HEK293 (cell line): Measurements from ENCODE around the gene MIER3.

Experiments
- CTCF ChIA-PET: fragments of 350-600 bp; formaldehyde crosslinking; extraction: SDS; loops from one replicate; lab custom pipeline; 2021; ENCODE audit warnings: antibody characterized with exemption; lab: Yijun Ruan, JAX
- POLR2A ChIA-PET: fragments of 300-600 bp; formaldehyde crosslinking; extraction: SDS; loops from one replicate; lab custom pipeline; 2020; ENCODE audit warnings: antibody characterized with exemption, inconsistent platforms; lab: Yijun Ruan, JAX
- H3K27ac ChIP-seq: fragments of 200-500 bp; sonication (Bioruptor generic); 2 replicates; pipeline ENCODE4 v1.5.1; 2014; ENCODE audit warnings: low read depth, low read length, control low read depth, inconsistent platforms; ENCODE audit errors: extremely low read depth
- H3K36me3 ChIP-seq, 2 experiments: fragments of 200-500 bp in 1 of 2; sonication (Bioruptor generic) in 1 of 2; 1 replicate in 1 of 2; 2 replicates in 1 of 2; pipeline ENCODE4 v1.5.1; 2014 to 2017; ENCODE audit warnings: inconsistent platforms in 2 of 2, low read length in 2 of 2; ENCODE audit not compliant: control insufficient read depth in 2 of 2, insufficient read depth in 1 of 2
- H3K4me1 ChIP-seq: fragments of 200-500 bp; sonication (Bioruptor generic); 2 replicates; pipeline ENCODE4 v1.5.1; 2014; ENCODE audit warnings: mild to moderate bottlenecking, low read length, inconsistent platforms; ENCODE audit not compliant: control insufficient read depth, insufficient read depth
- H3K4me3 ChIP-seq: 2 replicates; pipeline ENCODE4 v1.5.1; 2011; ENCODE audit warnings: low read depth, mild to moderate bottlenecking, control low read depth, low read length, moderate library complexity
- H3K9me3 ChIP-seq: fragments of 200-500 bp; sonication (Bioruptor generic); 2 replicates; pipeline ENCODE4 v1.5.1; 2014; ENCODE audit warnings: low read depth, low read length, inconsistent platforms; ENCODE audit not compliant: control insufficient read depth, insufficient read depth
- HOXD13 ChIP-seq: sonication (generic); formaldehyde crosslinking; IDR thresholded peaks from 2 replicates; pipeline ENCODE4 v1.8.0; 2022; ENCODE audit warnings: missing genetic modification reagents, borderline replicate concordance
- KLF17 ChIP-seq: fragments of 450-650 bp; formaldehyde crosslinking; IDR thresholded peaks from 2 replicates; pipeline ENCODE4 v1.5.1; 2016; ENCODE audit warnings: missing biosample characterization, missing genetic modification characterization
- KLF7 ChIP-seq: fragments of 450-650 bp; formaldehyde crosslinking; IDR thresholded peaks from 2 replicates; pipeline ENCODE4 v1.5.1; 2016; ENCODE audit warnings: missing biosample characterization, missing genetic modification characterization, borderline replicate concordance
- PRDM1 ChIP-seq: fragments of 450-650 bp; formaldehyde crosslinking; IDR thresholded peaks from 2 replicates; pipeline ENCODE4; 2016; ENCODE audit warnings: missing biosample characterization, missing genetic modification characterization
- TRIM28 ChIP-seq: IDR thresholded peaks from 2 replicates; pipeline ENCODE4 v1.6.1; 2011; ENCODE audit warnings: low read length, control low read depth, borderline replicate concordance
- ZFP3 ChIP-seq: fragments of 450-650 bp; formaldehyde crosslinking; IDR thresholded peaks from 2 replicates; pipeline ENCODE4 v1.5.1; 2016; ENCODE audit warnings: low read depth, missing biosample characterization, missing genetic modification characterization
- ZNF202 ChIP-seq: fragments of 450-650 bp; formaldehyde crosslinking; IDR thresholded peaks from 2 replicates; pipeline ENCODE4 v1.5.1; 2016; ENCODE audit warnings: missing biosample characterization, missing genetic modification characterization, borderline replicate concordance
- ZNF223 ChIP-seq: fragments of 450-650 bp; formaldehyde crosslinking; IDR thresholded peaks from 2 replicates; pipeline ENCODE4 v1.5.1; 2016; ENCODE audit warnings: missing biosample characterization, missing genetic modification characterization
- ZNF239 ChIP-seq: fragments of 450-650 bp; formaldehyde crosslinking; IDR thresholded peaks from 2 replicates; pipeline ENCODE4 v1.5.1; 2016; ENCODE audit warnings: missing biosample characterization, missing genetic modification characterization
- ZNF354C ChIP-seq: fragments of 450-650 bp; formaldehyde crosslinking; IDR thresholded peaks from 2 replicates; pipeline ENCODE4 v1.5.1; 2016; ENCODE audit warnings: missing biosample characterization, missing genetic modification characterization, low read depth, borderline replicate concordance
- ZNF488 ChIP-seq: fragments of 450-650 bp; formaldehyde crosslinking; IDR thresholded peaks from 2 replicates; pipeline ENCODE4 v1.5.1; 2016; ENCODE audit warnings: missing biosample characterization, missing genetic modification characterization
- ZNF654 ChIP-seq: fragments of 450-650 bp; formaldehyde crosslinking; IDR thresholded peaks from 2 replicates; pipeline ENCODE4 v1.5.1; 2016; ENCODE audit warnings: low read depth, missing biosample characterization, missing genetic modification characterization
- TF ChIP-seq, protein P1 (sequence below): fragments of 450-650 bp; formaldehyde crosslinking; IDR thresholded peaks from 2 replicates; pipeline ENCODE4 v1.5.1; 2016; ENCODE audit warnings: missing biosample characterization, missing genetic modification characterization
- TF ChIP-seq, protein P2 (sequence below): fragments of 450-650 bp; formaldehyde crosslinking; IDR thresholded peaks from 2 replicates; pipeline ENCODE4 v1.5.1; 2017; ENCODE audit warnings: missing biosample characterization, missing genetic modification characterization

MIER3 gene

DNA sequence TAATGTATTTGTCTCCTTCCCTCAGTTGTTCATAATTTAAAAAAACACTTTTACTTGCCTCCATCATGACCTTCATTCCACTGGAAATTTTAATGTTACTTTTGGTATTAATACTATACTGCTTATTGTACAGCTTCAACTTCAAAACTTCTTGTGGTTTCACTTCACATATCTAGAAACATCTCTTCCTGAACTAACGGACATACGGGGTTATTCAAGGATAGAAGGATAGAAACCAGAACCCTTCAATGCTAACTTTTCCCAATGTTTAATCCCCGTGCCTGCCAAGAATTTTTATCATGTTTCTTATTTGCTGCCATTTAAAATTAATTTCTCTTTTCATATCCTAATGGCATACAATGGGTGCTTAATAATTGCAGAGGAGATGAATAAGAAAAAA lies 78.9 kb downstream of the MIER3 start:
- Histone ChIP-seq H3K4me3 (no peak overlapping the region), H3K9me3 (no peaks in the 10 kb centered on the region), H3K36me3 (peaks cover 23 to 58% of the 10 kb centered on the region in 2 experiments), H3K4me1 (no peaks in the 10 kb centered on the region), H3K27ac (no peak overlapping the region)
- ChIA-PET CTCF (interaction anchor here (0.6 to 1.2 kb wide), 2 partner anchors 267 to 603 kb away, joined by 4 to 5 read pairs; no protein-coding TSS in a partner anchor), POLR2A (no interaction called here)
- TF ChIP-seq ZNF223 (tag by site-specific recombination) (no peak), ZNF354C (no peak), KLF17 (tag by site-specific recombination) (no peak), HOXD13 (no peak), ZFP3 (no peak)
- TF ChIP-seq, protein P1, sequence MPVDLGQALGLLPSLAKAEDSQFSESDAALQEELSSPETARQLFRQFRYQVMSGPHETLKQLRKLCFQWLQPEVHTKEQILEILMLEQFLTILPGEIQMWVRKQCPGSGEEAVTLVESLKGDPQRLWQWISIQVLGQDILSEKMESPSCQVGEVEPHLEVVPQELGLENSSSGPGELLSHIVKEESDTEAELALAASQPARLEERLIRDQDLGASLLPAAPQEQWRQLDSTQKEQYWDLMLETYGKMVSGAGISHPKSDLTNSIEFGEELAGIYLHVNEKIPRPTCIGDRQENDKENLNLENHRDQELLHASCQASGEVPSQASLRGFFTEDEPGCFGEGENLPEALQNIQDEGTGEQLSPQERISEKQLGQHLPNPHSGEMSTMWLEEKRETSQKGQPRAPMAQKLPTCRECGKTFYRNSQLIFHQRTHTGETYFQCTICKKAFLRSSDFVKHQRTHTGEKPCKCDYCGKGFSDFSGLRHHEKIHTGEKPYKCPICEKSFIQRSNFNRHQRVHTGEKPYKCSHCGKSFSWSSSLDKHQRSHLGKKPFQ (tag by site-specific recombination): no peak

DNA sequence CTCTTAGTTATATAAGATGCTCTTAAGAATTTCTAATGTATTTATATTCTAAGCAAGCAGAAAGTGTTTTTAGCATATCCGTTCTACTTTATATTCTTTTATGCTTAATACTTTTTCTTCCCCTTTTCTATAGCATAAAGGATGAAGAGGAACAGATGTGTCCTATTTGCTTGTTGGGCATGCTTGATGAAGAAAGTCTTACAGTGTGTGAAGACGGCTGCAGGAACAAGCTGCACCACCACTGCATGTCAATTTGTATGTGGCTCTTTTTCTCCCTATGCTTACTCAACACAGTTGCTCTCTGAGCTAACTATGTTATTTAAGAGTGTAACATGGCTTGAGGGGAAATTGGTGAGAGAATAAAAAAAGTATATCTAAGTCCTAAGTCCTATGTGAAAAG lies 80.1 kb downstream of the MIER3 start:
- no peaks in the 10 kb centered on the region for H3K9me3 ChIP-seq
- TF ChIP-seq KLF7 (tag by site-specific recombination) (no peak), PRDM1 (no peak), ZNF654 (tag by site-specific recombination) (no peak), ZNF202 (tag by site-specific recombination) (no peak), ZNF488 (tag by site-specific recombination) (no peak), TRIM28 (no peak), ZNF239 (no peak)
- TF ChIP-seq, protein P2, sequence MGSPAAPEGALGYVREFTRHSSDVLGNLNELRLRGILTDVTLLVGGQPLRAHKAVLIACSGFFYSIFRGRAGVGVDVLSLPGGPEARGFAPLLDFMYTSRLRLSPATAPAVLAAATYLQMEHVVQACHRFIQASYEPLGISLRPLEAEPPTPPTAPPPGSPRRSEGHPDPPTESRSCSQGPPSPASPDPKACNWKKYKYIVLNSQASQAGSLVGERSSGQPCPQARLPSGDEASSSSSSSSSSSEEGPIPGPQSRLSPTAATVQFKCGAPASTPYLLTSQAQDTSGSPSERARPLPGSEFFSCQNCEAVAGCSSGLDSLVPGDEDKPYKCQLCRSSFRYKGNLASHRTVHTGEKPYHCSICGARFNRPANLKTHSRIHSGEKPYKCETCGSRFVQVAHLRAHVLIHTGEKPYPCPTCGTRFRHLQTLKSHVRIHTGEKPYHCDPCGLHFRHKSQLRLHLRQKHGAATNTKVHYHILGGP (tag by site-specific recombination): no peak
- H3K36me3 ChIP-seq: peaks cover 26 to 49% of the 10 kb centered on the region in 2 experiments
- ChIA-PET POLR2A (no interaction called here), CTCF (interaction anchor here (0.6 kb wide), 1 partner anchor 192 kb away, joined by 3 read pairs; no protein-coding TSS in a partner anchor)
- H3K27ac ChIP-seq: no peak overlapping the region
- H3K4me1 ChIP-seq: no peaks in the 10 kb centered on the region
- H3K4me3 ChIP-seq: no peak overlapping the region
